ENCODE results near the gene MTHFD1L. TPM values are rescaled to one million over a fixed set of nuclear protein-coding genes. Genes with fewer than 3 reads are reported as not detected.

MTHFD1L gene
- total and polyA plus RNA-seq, 2 of the 4 experiments (the other 2 are of a cell fraction): 43.5 to 53.2 TPM

GRCh38 chr6:150900049-150900448, 34.5 kb downstream of the MTHFD1L start:
- CTCF ChIA-PET: no interaction called here
- no peak overlapping the region for H4K91ac ChIP-seq (ENCODE audit: insufficient read depth, low read depth, low read length)
- no peak overlapping the region for H3K4me3 ChIP-seq (ENCODE audit: insufficient read depth, low read depth, low read length)
- TF ChIP-seq POLR2A (IDR thresholded peaks at IDR 0.05; ENCODE audit: low read depth, low read length): no peak
- no peak for TF ChIP-seq MXI1 (IDR thresholded peaks at IDR 0.05; ENCODE audit: borderline replicate concordance, low read depth, low read length)
- TF ChIP-seq MAZ (IDR thresholded peaks at IDR 0.05; ENCODE audit: borderline replicate concordance, low read depth, low read length): no peak
- no peak for TF ChIP-seq RCOR1 (IDR thresholded peaks at IDR 0.05; ENCODE audit: insufficient replicate concordance, low read length)
- TF ChIP-seq RAD21 (IDR thresholded peaks at IDR 0.05; ENCODE audit: low read length): no peak
- TF ChIP-seq RFX5 (IDR thresholded peaks at IDR 0.05; ENCODE audit: low read depth, low read length): no peak
- TF ChIP-seq BHLHE40 (IDR thresholded peaks at IDR 0.05; ENCODE audit: low read depth, low read length): no peak
- TF ChIP-seq MAFK (IDR thresholded peaks at IDR 0.05; ENCODE audit: low read depth, low read length): no peak
- no peak for TF ChIP-seq SMC3 (IDR thresholded peaks at IDR 0.05; ENCODE audit: low read depth, low read length)
- no peak for TF ChIP-seq USF2 (IDR thresholded peaks at IDR 0.05; ENCODE audit: low read depth, low read length)
- TF ChIP-seq CTCF (conservative IDR thresholded peaks at IDR 0.05; ENCODE audit: low read depth, low read length): no peak
- TF ChIP-seq ELK1 (IDR thresholded peaks at IDR 0.05; ENCODE audit: borderline replicate concordance, low read depth, low read length): no peak
- TF ChIP-seq CEBPB (IDR thresholded peaks at IDR 0.05; ENCODE audit: low read depth, low read length): no peak
- no peak for TF ChIP-seq CHD1 (IDR thresholded peaks at IDR 0.05; ENCODE audit: low read depth, low read length)
- TF ChIP-seq NFE2L2 (IDR thresholded peaks at IDR 0.05; ENCODE audit: low read depth, low read length): no peak
- TF ChIP-seq FOS (IDR thresholded peaks at IDR 0.05; ENCODE audit: low read depth, low read length): no peak
- no peaks in the 10 kb centered on the region; the same call in 1 of the 2 replicates for H4K20me1 ChIP-seq (ENCODE audit: insufficient read depth, low read length)
- POLR2A ChIA-PET (ENCODE audit: unreplicated experiment): no interaction called here
- no peaks in the 10 kb centered on the region for H3K27me3 ChIP-seq (ENCODE audit: control insufficient read depth, insufficient read depth, low read length)
- no peak for DNase-seq
- no peak overlapping the region for H2BK15ac ChIP-seq (ENCODE audit: low read depth, low read length)
- H2BK5ac ChIP-seq (ENCODE audit: low read depth, low read length, poor library complexity, severe bottlenecking): peak overlapping the region; percentile 3
- H2AFZ ChIP-seq (replicated peaks; ENCODE audit: low read length, poor library complexity): no peak overlapping the region
- no TSS peak for BruUV-seq (replicated peaks)
- H2AK5ac ChIP-seq (ENCODE audit: low read depth, low read length): no peak overlapping the region
- intact Hi-C loops (cut with micrococcal nuclease) (no loop called here), in situ Hi-C loops (cut with MboI; ENCODE audit: low sequenced_read_pairs) (no loop called here), dilution Hi-C loops (cut with HindIII; ENCODE audit: low sequenced_read_pairs, unreplicated experiment) (no loop called here)
- 100% methylated on average over 1 of the region's 3 CpGs; no CpG with 5 or more reads in 1 of the 2 experiments for WGBS, 2 experiments (ENCODE audit: extremely low coverage in 2 of 2, insufficient read length in 1 of 2)
- H3K4ac ChIP-seq (ENCODE audit: low read depth, low read length): no peak overlapping the region
- H3K36me3 ChIP-seq (ENCODE audit: control insufficient read depth, insufficient read depth, low read length): peaks cover 37% of the 10 kb centered on the region
- no peak overlapping the region for H3K56ac ChIP-seq (ENCODE audit: extremely low read depth, insufficient read depth, low read length)
- no peak overlapping the region for H4K8ac ChIP-seq (ENCODE audit: low read depth in 2 of 2, low read length in 2 of 2)
- H2BK20ac ChIP-seq (ENCODE audit: low read depth, low read length): no peak overlapping the region
- H4K5ac ChIP-seq (ENCODE audit: low read depth, low read length): peak overlapping the region; percentile 1; the same call in 1 of the 2 replicates
- peaks cover 17% of the 10 kb centered on the region for H3K4me1 ChIP-seq (ENCODE audit: control insufficient read depth, insufficient read depth, low read length)
- no peak overlapping the region for H3K9ac ChIP-seq (ENCODE audit: low read depth, low read length)
- H3K18ac ChIP-seq (ENCODE audit: low read depth, low read length): no peak overlapping the region
- H2AK9ac ChIP-seq (replicated peaks; ENCODE audit: low read depth, low read length, poor library complexity): no peak overlapping the region
- H3K9me1 ChIP-seq (ENCODE audit: insufficient read depth, low read length): peaks cover 15% of the 10 kb centered on the region
- no peak overlapping the region for H3K4me2 ChIP-seq (ENCODE audit: low read depth, low read length)
- peaks cover 41 to 66% of the 10 kb centered on the region in 2 experiments for H3K79me1 ChIP-seq (ENCODE audit: low read depth in 1 of 2, low read length in 2 of 2)
- H3K14ac ChIP-seq (replicated peaks; ENCODE audit: low read depth, low read length): no peak overlapping the region
- no peak overlapping the region for H3K27ac ChIP-seq (ENCODE audit: insufficient read depth, low read length)
- H3K23ac ChIP-seq (ENCODE audit: low read depth, low read length): no peak overlapping the region
- no peak for ATAC-seq (ENCODE audit: low read depth)
- H3K9me3 ChIP-seq (ENCODE audit: control insufficient read depth, insufficient read depth, low read length): no peaks in the 10 kb centered on the region
- no peak overlapping the region for H2BK120ac ChIP-seq (ENCODE audit: low read depth, low read length)
